ENCODE measurements around the gene MRRF.
"Not testable (repeated sequence)": the region's sequence is repeated elsewhere in the genome, so short reads cannot be mapped to it uniquely, and the experiment has no call there.

The MRRF gene

GRCh38 chr9:122355336-122355875 lies 90.7 kb downstream of the MRRF start:
- no peak for DNase-seq (ENCODE audit: low read depth in 2 of 2)

DNA sequence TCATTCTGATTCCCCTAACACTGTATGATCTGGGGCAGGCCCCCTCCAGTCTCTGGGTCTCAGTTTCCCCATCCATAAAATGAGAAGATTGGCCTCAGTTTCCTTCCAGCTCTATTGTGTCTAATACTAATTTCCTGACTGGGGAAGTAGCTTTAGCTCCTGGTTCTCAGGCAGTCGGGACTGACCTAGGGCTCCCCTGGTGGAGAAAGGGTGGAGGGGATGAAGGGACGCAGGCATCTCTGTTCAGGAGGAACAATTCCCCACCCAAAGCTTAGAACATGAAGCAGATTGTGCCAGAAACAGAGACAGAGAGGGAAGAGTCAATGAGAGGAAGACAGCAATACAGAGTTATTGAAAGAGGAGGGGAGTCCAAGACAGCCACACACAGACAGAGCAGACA lies 91.9 kb downstream of the MRRF start:
- no peak for DNase-seq (ENCODE audit: low read depth in 2 of 2)

GRCh38 chr9:122360891-122361290 lies 96.2 kb downstream of the MRRF start:
- no peak for DNase-seq (ENCODE audit: low read depth in 2 of 2)

DNA sequence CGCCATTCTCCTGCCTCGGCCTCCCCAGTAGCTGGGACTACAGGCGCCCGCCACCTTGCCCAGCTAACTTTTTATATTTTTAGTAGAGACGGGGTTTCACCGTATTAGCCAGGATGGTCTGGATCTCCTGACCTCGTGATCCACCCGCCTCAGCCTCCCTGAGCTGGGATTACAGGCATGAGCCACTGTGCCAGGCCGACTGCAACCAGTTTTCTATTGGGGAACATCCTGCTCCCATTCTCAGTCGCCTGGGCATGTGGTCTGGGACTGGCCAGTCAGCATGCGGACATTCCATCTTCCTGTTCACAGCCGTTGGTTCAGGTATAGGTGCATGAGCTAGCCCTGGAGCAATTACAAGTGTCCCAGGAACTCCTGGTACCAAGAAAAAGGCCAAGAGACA lies 98.4 kb downstream of the MRRF start:
- DNase-seq (ENCODE audit: low read depth in 2 of 2) = not testable (repeated sequence)

DNA sequence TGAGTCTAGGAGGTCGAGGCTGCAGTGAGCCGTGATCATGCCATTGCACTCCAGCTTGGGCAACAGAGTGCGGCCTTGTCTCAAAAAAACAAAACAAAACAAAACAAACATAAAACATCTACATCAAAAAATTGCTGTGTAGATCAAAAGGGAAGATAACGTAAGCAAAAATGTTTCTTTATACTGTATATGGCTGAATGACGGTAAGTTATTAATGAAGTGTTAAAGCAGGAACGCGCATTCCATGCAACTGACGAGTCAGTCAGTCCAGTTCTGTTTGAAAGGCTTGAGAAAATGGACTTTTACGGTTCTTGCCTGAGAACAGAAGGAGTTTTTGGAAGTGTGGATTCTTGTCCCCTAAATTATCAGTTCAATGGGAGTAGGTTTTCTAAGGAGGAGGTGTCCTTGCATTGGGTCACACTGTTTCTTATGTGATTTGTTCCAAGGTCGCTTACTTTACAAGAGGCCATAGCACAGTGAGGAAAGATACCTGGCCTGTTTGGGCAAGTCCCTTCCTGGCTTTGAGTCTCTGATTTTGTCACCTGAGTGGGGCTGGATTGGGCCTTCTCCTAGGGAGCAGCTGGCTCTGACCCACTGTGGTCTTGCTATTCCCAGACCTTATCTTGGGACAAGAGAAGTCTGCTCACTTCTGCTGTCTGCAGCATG lies 99.6 kb downstream of the MRRF start:
- DNase-seq (ENCODE audit: low read depth in 2 of 2) = no peak

DNA sequence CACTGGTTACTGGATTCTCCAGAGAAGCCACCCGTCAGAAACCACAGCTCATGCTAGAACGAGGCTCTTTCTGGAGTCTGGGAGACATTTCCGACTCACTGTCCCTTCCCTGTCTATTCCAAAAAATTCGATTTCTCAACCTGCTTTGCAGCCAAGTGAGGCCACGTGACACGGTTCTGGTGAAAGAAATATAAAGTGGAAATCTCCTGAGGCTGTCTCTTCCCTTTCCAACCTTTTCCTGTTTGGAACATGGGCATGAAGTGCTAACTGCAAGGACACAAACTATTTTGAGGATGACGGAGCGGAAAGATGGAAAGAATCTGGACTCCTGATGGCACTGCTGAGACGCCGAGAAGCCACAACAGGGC lies 100.1 kb downstream of the MRRF start:
- DNase-seq (ENCODE audit: low read depth in 2 of 2) = no peak

- no peak for DNase-seq (ENCODE audit: low read depth in 2 of 2)
Observed at GRCh38 chr9:122366074-122366660, 101.5 kb downstream of the MRRF start.

DNA sequence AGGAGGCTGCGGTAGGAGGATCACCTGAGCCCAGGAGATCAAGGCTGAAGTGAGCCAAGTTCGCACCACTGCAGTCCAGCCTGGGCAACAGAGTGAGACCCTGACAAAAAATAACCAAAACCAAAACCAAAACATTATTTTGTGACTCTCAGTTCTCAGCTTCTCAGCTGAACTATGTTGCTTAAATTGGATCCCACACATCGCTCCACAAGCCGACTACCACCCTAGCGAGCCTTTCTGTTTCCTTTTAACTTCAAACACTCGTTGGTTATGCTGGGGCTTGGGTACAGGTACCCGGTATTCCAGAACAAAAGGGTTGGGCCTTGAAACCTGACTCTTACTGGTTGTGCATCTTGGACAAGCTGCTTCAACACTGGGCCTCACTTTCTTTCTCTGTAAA lies 102.4 kb downstream of the MRRF start:
- DNase-seq (ENCODE audit: low read depth in 2 of 2) = no peak

GRCh38 chr9:122367774-122368460 lies 103.2 kb downstream of the MRRF start:
- DNase-seq (ENCODE audit: low read depth in 2 of 2) = no peak

GRCh38 chr9:122368642-122369041 lies 104.0 kb downstream of the MRRF start:
- DNase-seq (ENCODE audit: low read depth in 2 of 2) = no peak

- no peak for DNase-seq (ENCODE audit: low read depth in 2 of 2)
Observed at GRCh38 chr9:122370303-122370702, 105.6 kb downstream of the MRRF start.

GRCh38 chr9:122370869-122371755 lies 106.4 kb downstream of the MRRF start, which contains the start of gene PTGS1:
PTGS1 (plus strand) TSS chr9:122371024; CDS start chr9:122371085, 61 bp downstream.
- DNase-seq (ENCODE audit: low read depth in 2 of 2) = no peak

GRCh38 chr9:122371846-122372245 lies 107.2 kb downstream of the MRRF start:
- DNase-seq (ENCODE audit: low read depth in 2 of 2) = no peak

- no peak for DNase-seq (ENCODE audit: low read depth in 2 of 2)
Observed at GRCh38 chr9:122372856-122373845, 108.5 kb downstream of the MRRF start.

GRCh38 chr9:122374885-122375420 lies 110.3 kb downstream of the MRRF start:
- no peak for DNase-seq (ENCODE audit: low read depth in 2 of 2)

- DNase-seq (ENCODE audit: low read depth in 2 of 2) = no peak
Observed at GRCh38 chr9:122376796-122377195, 112.1 kb downstream of the MRRF start.

DNA sequence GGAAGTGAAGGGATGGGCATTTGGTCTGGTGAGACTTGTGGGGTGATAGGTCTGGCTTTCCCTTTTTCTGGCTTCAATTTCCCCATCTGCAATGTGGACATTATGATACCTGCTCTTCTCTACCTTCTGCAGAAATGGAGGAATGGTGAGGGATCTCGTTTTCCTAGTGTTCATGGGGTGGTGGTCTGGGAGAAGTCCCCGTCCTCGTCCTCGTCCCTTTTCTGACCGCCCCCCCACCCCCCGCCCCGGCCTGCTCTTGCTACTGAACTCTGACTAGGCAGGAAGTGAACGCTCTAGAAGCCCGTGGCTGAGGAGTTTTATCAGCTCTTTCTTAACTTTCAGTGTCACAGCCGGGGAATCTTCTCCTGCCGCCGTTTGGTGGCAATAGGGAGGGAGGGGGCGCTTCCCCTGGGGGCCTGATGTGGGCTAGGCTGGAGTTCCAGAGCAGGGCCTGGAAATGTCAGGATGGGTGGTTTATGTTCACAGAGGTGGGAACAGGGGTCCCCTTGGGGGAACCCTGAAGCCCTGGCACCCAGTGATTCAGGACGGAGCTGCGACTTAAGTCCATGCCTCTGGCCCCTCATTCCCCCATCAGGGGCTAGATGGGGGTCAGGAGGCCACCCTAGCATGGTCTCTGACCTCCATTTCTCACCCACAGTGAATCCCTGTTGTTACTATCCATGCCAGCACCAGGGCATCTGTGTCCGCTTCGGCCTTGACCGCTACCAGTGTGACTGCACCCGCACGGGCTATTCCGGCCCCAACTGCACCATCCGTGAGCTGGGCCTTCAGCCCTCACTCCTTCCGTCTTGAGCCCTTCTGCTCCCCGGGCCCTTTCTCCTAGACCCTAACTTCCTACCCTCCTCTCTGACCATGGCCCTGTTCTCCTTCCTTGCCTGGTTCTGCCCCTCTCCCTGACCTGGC lies 112.8 kb downstream of the MRRF start:
- no peak for DNase-seq (ENCODE audit: low read depth in 2 of 2)

- DNase-seq (ENCODE audit: low read depth in 2 of 2) = no peak
Observed at GRCh38 chr9:122378236-122378635, 113.6 kb downstream of the MRRF start.

GRCh38 chr9:122379340-122379739 lies 114.7 kb downstream of the MRRF start:
- DNase-seq (ENCODE audit: low read depth in 2 of 2) = no peak
